ENCODE data around the gene FAXDC2. TPM values are rescaled to one million over a fixed set of nuclear protein-coding genes. Genes with fewer than 3 reads are reported as not detected.

Gene FAXDC2
- total RNA-seq, 1 experiment from 2014 or later = 0.95 TPM

GRCh38 chr5:154893381-154893780 lies 43.0 kb upstream of the FAXDC2 start:
- DNase-seq = no peak
- TF ChIP-seq CTCF (IDR thresholded peaks at IDR 0.05; ENCODE audit: insufficient read depth in 1 of 2, low read depth in 1 of 2, low read length in 1 of 2, severe bottlenecking in 1 of 2, unreplicated experiment in 1 of 2) = no peak
- Histone ChIP-seq H3K27me3 (replicated peaks; ENCODE audit: control insufficient read depth, insufficient read depth, low read length) (no peaks in the 10 kb centered on the region), H3K4me1 (no peaks in the 10 kb centered on the region), H3K36me3 (ENCODE audit: control insufficient read depth, insufficient read depth, low read length) (peaks cover 3% of the 10 kb centered on the region; the same call in 1 of the 2 replicates), H3K4me3 (ENCODE audit: low read depth, low read length) (no peak overlapping the region), H3K9me3 (no peaks in the 10 kb centered on the region)
- POLR2A ChIA-PET = no interaction called here
- Mint-ChIP-seq H3K36me3 (ENCODE audit: insufficient read depth, unreplicated experiment) (peaks cover 89% of the 10 kb centered on the region), H3K27me3 (ENCODE audit: insufficient read depth, unreplicated experiment) (no peaks in the 10 kb centered on the region), H3K27ac (ENCODE audit: unreplicated experiment) (no peak overlapping the region), H3K9me3 (ENCODE audit: unreplicated experiment) (no peaks in the 10 kb centered on the region), H3K4me1 (ENCODE audit: low read depth, unreplicated experiment) (no peaks in the 10 kb centered on the region), H3K4me3 (ENCODE audit: unreplicated experiment) (no peak overlapping the region)
- CTCF ChIA-PET = no interaction called here
- BruUV-seq (replicated peaks) = no TSS peak
- intact Hi-C loops (cut with micrococcal nuclease; ENCODE audit: unreplicated experiment) = no loop called here

GRCh38 chr5:154892369-154892771 lies 42.0 kb upstream of the FAXDC2 start:
- no peak for TF ChIP-seq CTCF (IDR thresholded peaks at IDR 0.05; ENCODE audit: insufficient read depth in 1 of 2, low read depth in 1 of 2, low read length in 1 of 2, severe bottlenecking in 1 of 2, unreplicated experiment in 1 of 2)
- no peaks in the 10 kb centered on the region for H3K27me3 Mint-ChIP-seq (ENCODE audit: insufficient read depth, unreplicated experiment)
- no peaks in the 10 kb centered on the region for H3K4me1 Mint-ChIP-seq (ENCODE audit: low read depth, unreplicated experiment)
- CTCF ChIA-PET = no interaction called here
- H3K36me3 Mint-ChIP-seq (ENCODE audit: insufficient read depth, unreplicated experiment) = peaks cover 89% of the 10 kb centered on the region
- BruUV-seq (replicated peaks) = no TSS peak
- H3K27me3 ChIP-seq (replicated peaks; ENCODE audit: control insufficient read depth, insufficient read depth, low read length) = no peaks in the 10 kb centered on the region
- no peaks in the 10 kb centered on the region for H3K4me1 ChIP-seq
- no peak overlapping the region for H3K27ac Mint-ChIP-seq (ENCODE audit: unreplicated experiment)
- no peak for DNase-seq
- H3K4me3 Mint-ChIP-seq (ENCODE audit: unreplicated experiment) = no peak overlapping the region
- H3K4me3 ChIP-seq (ENCODE audit: low read depth, low read length) = no peak overlapping the region
- no peaks in the 10 kb centered on the region for H3K9me3 Mint-ChIP-seq (ENCODE audit: unreplicated experiment)
- peaks cover 3% of the 10 kb centered on the region; the same call in 1 of the 2 replicates for H3K36me3 ChIP-seq (ENCODE audit: control insufficient read depth, insufficient read depth, low read length)
- intact Hi-C loops (cut with micrococcal nuclease; ENCODE audit: unreplicated experiment) = no loop called here
- POLR2A ChIA-PET = no interaction called here
- no peaks in the 10 kb centered on the region; the same call in 1 of the 2 replicates for H3K9me3 ChIP-seq

- ChIA-PET CTCF (no interaction called here), POLR2A (interaction anchor here (0.5 kb wide), 1 partner anchor 16 kb away, joined by 3 read pairs; no protein-coding TSS in a partner anchor)
- peaks cover 23% of the 10 kb centered on the region for H3K9me3 Mint-ChIP-seq (ENCODE audit: unreplicated experiment)
- DNase-seq = no peak
- no peak overlapping the region for H3K27ac Mint-ChIP-seq (ENCODE audit: unreplicated experiment)
- Histone ChIP-seq H3K4me1 (no peaks in the 10 kb centered on the region), H3K9me3 (peaks cover 18% of the 10 kb centered on the region), H3K27me3 (replicated peaks; ENCODE audit: control insufficient read depth, insufficient read depth, low read length) (no peaks in the 10 kb centered on the region), H3K36me3 (ENCODE audit: control insufficient read depth, insufficient read depth, low read length) (peaks cover 6% of the 10 kb centered on the region; the same call in 1 of the 2 replicates), H3K4me3 (ENCODE audit: low read depth, low read length) (no peak overlapping the region)
- peaks cover 80% of the 10 kb centered on the region for H3K36me3 Mint-ChIP-seq (ENCODE audit: insufficient read depth, unreplicated experiment)
- no TSS peak for BruUV-seq (replicated peaks)
- no peak for TF ChIP-seq CTCF (IDR thresholded peaks at IDR 0.05; ENCODE audit: insufficient read depth in 1 of 2, low read depth in 1 of 2, low read length in 1 of 2, severe bottlenecking in 1 of 2, unreplicated experiment in 1 of 2)
- intact Hi-C loops (cut with micrococcal nuclease; ENCODE audit: unreplicated experiment) = no loop called here
- H3K4me1 Mint-ChIP-seq (ENCODE audit: low read depth, unreplicated experiment) = no peaks in the 10 kb centered on the region
- H3K4me3 Mint-ChIP-seq (ENCODE audit: unreplicated experiment) = no peak overlapping the region
- H3K27me3 Mint-ChIP-seq (ENCODE audit: insufficient read depth, unreplicated experiment) = no peaks in the 10 kb centered on the region
Observed at GRCh38 chr5:154885439-154885838, 35.0 kb upstream of the FAXDC2 start.
